ENCODE data around the gene DLG2.

Gene DLG2

DNA sequence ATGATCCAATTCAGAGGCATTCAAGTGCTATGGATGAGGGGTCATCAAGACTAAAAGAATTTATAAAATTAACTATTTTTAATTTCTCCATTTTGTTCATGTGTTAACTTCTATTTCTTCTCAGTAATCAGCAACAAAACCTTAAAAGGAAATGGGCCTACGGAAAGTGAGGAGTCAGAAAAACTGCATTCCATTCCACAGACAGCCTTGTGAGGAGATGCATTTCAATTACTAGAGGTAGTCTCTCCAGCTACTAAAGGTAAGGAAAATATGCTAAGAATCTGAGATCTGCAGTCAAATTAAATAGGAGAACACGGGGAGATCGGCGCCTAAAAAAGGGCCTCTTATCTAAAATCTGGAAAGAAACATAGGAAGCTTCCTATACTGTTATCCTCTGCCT, 661.7 kb downstream of the DLG2 start:
- DNase-seq = no peak

DNA sequence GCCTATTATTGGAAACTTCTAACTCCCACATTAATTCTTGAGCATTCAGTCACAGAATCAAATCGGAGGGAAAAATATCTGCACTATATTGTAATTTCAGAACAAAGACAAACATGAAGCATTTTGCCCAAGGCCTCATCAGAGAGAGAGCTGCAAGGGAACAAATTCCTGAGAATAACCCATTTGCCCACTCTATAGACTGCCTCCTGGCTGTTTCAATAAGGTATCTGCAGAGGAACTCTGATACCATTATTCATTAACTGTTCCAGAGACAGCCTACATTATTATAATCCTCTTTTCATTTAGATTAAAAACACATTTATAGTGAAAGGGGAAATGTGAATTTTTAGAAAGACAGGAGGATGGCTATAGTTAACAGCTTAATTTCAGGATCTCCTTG, 663.9 kb downstream of the DLG2 start:
- no peak for DNase-seq

DNA sequence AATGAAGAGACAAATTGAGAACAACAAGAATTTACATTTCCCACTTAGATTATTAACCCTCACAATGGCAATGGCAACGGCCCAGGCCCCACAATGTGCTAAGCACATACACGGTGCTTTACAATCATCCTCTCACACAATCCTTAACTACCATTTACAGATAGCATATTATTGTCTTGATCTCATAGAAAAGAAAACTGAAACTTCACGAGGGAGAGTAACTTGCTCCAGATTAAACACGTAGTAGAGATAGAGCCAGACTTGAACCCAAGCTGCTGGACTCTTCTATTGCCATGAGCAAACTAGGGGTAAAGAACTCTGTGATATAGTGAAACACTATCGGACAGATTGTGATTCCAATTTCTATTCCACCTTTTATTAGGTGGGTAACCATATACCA, 665.1 kb downstream of the DLG2 start:
- no peak for DNase-seq

DNA sequence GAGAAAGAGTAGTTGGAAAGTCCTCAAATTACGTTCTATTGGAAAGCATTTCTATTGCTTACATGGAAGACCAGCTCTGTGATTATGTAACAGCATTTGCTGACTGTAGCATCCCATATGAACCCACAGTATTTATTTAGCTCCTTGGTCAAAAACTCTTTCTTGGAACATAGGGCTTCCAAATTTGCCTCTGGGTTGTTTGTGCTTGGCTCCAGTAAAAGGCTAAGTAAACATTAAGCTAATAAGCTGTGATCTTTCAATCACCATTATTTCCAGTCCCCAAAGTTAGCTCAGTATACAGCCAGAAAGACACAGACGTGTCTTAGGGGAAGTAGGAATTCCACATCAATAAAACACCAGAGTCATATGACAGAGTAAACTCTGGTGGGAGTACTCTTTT, 668.8 kb downstream of the DLG2 start:
- no peak for DNase-seq

DNA sequence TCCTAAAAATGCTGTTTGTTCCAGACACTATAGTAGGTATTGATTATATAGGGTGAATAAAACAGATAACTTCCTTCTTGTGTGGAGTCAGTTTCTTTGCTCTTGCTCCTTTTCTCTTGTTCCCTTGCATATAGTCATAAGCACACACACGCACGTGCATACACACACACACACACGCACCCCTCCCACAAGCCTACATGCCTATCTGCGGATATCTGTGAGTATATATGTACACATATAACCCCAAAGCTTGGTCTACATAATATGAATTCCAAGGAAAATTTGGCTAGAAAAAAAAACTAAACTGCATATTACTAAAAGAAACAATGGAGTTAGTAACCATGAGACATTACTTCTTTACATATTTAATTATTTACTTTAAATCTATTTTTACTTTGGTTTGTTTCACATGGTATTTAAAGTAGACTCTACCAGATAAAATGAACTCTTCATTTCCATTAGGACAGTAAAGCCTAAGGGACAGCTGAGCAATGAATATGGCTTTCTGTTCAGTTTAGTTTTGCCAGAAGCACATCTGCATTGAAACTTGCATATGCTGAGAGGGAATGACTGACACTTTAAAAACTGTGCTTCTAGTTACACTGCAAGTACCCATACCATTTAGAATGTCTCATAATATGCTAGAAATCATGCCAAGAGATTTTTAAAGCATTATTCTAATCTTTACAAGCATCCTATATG, 676.4 kb downstream of the DLG2 start:
- DNase-seq = no peak

DNA sequence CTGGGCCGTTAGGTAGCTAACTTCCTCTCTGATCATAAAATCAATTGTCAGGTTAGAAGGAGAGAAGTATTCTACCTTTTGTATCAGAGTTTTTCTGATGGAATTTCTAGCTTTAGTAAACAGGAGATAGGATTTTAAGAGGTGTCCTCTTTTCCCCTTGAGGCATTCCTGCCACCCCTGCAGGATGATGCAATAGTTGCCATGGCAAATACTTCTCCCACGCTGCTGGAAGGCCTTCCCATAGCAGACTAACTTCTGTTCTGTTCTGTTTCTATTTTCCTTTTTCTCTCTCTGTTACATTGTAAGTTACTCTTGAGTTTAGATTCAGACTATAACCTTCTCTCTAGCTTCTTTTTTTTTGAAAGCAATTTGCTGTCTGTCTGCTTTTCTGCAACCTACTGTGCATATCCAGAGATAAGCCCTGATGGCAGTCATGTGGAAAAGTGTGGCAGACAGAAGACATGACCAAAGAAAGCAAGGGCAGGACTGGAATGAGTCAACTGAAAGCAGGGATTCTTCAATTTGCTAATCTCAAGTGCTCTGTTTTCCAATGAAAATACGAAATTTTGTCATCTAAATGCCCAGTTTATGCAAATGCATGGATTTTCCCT, 679.1 kb downstream of the DLG2 start:
- no peak for DNase-seq

DNA sequence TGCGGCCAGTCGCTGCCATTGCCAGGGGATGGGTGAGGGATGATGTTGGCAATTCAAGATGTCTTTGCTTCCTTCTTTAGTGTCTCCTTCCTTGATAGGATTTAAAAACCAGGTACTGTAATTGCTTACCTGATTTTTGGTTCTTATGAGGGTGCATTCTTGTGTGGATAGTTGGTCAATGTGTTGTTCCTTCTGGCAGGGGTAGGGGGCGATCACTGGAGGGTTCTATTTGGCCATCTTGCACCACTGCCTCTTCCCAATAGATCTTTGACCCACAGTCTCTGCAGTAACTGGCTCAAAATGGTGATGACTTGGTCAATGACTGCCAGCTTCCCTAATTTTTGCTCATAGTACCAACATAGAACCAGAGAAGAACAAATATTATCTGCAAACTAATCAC, 680.1 kb downstream of the DLG2 start:
- DNase-seq = no peak

DNA sequence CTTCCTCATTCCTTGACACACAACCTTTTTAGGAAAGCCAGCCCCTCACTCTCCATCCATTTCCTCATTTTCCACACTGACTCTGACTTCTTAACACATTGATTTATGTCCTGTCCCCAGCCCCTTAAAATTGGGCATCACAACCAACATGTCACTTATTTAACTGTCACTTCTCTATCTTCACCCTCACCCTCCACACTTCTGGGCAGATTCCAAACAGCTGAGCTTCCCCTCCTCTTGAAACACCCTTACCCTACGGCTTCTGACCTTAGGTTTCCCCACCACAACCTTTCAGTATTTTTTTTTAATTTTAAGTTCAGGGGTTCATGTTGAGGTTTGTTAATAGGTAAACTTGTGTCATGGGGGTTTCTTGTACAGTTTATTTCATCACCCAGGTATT, 696.3 kb downstream of the DLG2 start:
- DNase-seq = no peak

DNA sequence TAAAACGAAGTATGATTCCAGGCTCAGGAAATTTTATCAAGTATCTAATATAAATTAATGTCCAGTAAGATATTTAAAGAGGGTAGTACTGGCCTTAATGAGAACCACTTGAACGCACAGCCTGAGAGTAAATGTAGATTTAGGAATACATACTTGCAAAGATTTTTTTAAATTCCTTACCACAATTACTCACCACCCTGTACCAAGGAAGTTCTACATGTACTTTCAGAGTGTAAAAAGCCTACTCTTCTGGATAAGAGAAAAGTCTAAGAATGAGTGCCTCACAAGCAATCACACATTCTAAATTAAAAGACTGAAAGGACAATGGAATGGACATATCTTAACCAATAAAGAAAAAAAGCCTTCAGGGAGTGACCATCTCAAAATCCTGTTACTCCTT, 697.4 kb downstream of the DLG2 start:
- DNase-seq = no peak

DNA sequence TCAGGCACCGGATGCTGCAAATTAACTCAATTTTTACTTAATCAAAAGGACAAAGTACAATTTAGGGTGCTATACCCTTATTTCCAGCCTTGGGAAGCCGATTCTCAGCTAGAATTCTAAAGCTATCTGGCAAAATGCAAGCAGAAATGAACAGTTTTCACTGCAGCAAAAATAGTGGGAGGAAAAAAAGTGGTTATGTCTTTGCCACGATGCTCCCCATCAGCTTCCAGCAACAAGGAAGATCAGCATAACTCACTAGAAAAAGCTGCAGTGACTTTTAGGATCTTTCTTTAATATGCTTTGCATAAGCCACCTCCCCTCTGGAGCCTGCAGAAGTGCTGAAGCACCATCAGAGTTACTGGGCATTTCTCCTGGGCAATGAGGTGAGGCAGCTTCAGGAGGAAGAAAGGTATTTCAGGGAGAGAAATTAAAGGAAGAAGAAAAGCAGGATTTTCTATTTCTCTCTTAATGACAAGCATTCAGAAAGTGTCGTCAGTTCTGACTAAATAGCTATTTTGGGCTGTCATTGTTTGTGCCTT, 702.9 kb downstream of the DLG2 start:
- no peak for DNase-seq

DNA sequence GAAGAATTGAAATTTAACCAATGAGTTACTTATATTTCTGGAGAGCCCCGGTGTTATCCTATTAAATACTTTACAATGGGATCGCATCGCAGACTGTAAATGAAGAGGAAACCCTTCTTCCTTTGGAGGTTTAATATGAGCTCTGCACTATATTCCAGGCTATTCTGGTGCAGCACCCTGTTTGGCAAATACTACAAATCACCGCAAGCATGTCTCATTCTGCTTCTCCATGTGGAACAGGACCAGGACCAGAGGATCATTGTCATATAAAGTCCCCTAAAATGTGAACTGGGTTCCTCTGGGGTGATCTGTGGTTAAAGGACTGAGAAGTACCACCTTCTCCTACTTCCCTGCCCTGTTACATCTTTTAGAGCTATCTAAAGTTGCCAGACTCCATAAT, 703.7 kb downstream of the DLG2 start:
- no peak for DNase-seq

DNA sequence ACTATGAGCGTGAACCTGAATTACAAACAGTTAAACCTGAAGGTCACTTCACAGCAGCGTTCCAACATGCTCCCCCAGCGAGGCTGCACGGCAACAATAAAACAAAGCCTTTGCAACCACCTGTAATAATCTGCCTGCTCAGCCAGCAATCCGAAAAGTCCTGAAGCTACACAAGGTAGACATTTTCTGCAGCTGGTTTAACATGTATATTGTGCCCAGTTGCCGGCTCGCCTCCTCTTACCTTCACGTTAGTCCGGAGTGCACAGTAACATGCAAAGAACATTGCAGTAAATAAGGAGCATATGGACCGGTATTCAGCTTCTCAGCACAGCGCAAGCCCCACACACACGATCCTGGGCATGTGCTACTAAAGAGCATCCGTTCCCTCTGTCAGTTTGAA, 704.3 kb downstream of the DLG2 start:
- no peak for DNase-seq

DNA sequence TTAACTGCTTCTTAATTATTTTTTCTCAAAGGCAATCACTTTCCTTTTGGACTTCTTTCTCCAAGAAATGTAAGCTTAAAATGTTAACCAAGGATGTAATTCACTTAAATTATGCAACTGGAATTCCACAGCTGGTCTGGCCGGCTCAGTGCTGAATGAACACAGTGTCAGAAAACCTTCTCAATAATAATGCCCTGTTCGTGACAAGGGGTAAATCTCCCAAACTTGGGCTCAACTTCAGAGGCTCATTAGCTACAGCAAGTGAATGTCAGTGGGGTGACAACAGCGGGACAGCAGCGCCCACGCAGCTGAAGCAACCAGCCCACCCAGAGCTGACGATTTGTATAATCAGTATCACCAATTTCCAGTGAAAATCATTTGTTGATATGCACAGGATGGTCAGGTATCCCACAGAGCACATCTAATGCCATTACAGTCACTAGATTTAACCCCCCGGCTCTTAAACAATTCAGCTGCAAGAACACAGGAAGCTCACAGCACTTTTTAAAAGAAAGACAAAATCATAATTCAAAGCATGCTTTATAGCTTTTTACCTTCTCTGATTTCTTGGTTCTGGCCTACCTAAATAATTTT, 704.8 kb downstream of the DLG2 start:
- DNase-seq = no peak

DNA sequence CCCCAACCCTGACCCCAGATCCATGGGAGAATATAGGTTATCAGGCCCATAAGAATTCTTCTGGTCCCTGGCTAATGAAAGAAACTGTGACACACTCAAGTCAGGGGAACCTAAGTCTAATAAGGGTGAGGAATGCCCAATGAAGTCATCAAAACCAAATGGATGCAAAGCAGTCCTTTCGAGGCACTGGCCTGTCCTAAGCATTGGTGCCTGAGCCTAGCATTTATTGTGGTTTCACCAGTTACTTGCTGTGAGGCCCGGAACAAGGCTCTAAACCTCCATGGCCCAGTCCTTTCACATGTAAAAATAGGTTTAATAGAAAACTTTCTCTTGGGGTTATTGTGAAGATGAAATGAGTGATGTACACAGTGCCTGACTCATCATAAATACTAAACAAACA, 712.6 kb downstream of the DLG2 start:
- DNase-seq = no peak

DNA sequence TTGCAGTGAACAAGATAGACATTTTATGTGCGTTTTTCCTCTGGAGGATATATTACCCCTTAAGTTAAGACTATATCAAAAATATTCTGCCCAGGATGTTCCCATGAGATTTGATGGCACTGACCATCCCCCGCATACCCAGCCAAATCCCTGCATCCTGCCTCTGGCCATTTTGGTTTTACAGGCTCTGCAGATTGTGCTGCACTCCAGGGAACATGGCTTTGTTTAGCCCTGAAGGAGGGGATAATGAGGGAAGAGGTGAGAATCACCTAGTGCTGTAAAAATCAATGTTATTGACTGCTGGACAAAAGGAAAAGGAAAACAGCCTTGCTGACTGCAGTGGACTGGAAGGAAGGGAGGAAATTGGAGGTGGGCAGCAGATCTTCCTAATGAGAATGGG, 717.4 kb downstream of the DLG2 start:
- DNase-seq = no peak

DNA sequence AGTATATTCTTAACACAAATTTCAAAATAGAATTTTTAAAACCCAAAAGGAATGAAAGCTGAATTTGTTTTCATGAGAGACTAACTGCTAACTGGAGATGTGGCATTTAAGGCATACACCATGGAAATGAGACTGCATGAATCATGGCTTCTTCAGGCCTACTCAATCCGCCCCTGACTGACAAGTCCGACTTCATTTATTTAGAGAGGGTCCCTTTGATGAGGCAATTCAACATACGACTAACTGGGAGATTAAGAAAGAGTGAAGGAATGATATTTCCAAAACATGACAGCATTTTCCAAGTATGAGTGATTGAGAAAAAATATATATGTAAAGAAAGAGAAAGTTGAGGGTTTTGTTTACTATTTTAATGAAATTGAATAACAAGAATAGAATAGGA, 720.1 kb downstream of the DLG2 start:
- no peak for DNase-seq

DNA sequence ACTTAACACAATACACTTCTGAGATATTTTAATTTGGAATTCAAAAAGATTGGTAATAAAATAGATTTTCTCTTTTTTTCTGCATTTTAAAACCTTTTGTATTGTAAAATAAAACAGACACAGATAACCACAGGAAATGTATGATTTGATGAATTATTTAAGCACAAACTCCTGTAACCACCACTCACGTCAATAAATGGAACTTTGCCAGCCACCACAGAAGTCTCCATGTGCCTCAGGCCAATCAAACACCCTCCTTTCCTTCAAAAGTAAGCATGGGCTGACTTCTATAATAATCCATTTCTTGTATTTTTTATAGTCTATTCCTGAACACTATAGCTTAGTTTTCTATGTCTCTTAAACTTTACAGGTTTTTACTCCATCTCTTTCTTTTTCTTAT, 721.7 kb downstream of the DLG2 start:
- no peak for DNase-seq

DNA sequence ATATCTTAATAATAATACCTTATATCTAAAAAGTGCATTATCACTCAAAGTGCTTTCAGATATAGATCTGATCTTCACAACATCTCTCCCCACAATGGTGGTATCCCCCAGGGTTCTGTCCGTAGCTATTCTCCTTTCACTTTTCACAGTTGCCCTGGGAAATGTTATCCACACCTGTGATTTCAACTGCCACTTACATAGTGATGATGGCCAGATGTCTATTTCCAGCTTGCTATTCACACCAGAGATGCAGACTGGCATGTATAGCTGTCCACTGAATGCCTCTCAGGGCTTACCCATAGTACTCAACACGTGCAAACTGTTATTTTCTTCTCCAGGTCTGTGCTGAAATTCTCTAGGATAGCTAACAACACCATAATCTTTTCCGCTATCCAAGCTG, 724.7 kb downstream of the DLG2 start:
- no peak for DNase-seq

DNA sequence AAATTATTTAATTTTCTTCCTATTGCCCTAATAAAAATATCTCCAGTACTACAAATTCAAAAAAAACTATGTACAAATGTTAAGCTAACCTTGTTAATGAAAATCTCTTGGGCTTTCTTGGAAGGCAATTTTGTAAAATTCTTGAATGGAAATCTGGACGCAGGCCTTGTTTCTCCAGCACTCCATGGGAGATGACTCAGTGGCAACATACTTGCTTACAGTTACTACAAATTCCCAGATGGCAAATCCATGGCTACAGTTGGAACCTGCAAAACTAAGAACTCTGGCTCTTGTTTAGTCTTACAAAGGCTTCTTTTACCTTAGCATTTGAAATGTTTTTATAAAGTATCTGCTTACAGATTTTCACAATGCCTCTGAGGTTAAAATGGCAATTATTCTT, 725.2 kb downstream of the DLG2 start:
- DNase-seq = no peak

DNA sequence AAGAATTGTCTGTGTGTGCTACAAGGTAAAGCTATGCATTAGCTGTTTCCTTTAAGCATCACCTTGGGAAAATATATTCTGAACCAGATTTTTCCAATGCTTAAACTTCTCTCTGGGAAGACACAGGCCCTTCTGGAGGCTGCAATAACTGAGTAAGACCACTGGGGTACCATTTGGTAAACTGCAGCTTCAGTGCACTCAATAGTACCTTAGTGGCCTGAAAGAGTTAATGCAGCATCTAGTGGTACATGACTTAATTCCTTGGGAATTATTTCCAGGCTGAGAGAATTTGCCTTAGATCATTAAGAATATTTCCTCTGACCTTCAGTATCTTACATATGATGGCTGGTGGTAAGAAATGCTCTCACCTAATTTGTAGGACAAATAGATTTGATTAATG, 727.4 kb downstream of the DLG2 start:
- no peak for DNase-seq

DNA sequence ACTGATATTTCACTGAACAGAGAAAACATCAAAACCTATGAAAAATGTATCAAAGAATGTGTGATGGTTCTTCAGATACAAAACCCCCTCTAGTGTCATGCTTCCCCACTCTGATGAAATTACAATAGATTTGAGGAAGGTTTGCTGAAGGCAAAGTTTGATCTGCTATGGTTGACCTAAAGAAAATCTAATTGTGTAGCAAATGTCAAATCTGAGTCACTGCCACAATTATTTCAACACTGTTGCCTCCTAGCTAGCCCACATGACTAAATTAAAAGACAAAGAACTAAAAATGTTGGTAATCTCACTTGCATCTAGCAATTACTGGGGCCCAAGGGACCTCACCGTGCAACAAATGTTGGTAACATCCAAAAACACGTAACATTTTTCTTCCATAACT, 728.0 kb downstream of the DLG2 start:
- DNase-seq = no peak

DNA sequence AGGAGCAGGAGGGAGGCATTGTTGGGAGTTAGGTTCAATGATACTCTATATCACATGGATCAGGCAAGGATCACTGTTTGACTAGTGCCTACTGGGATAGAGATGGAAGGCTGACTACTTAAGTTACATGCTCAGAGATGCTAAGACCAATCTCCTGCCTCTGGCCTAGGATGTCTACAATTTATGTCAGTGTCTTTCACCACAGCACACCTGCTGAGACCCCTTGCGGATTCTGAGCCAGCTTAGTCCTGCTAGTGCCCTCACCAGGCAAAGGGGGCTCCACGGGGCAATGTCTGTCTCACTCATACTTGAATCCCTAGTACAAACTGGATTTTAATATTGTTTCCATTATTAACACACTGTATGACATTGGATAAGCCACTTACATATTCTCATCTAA, 732.5 kb downstream of the DLG2 start:
- DNase-seq = no peak

DNA sequence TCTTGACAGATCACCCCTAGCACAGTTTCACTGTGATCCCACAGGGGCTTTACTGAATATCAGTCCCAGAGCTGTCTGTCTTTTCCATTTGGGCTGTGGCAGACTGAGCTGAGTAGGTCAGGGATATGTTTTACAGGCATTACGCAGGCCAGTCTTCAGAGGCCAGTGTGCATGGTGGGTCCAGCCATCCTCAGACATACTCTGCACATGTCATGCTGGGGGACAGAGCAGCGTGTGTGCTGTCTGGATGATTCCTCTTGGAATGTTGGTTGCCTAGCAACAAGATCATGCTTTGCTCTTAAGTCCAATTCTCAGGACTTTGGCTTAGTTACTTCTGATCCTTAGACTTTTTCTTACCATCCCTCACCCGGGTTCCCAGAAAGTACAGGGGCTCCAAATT, 736.5 kb downstream of the DLG2 start:
- no peak for DNase-seq

DNA sequence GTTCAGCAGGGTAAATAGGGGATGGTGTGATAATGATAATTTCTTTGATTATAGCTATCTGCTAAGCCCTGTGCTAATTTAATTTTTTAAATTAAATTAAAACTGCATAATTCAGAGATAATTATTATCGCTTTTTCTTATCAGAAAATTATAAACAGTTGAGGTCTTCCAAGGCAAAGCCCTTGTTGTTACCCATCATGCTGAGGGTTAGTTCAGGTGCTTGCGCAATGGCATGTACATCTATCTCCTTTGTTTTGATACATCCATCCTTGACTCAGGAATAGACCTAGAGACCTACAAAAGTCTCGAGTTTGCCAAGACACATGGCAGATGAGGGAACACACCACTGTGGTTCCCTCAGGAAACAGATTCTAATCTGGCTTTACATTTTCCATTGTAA, 737.6 kb downstream of the DLG2 start:
- DNase-seq = no peak

Measured in NCI-H774 (cell line).